Transverse colon (tissue), 4 donors: ENCODE measurements around the gene SLC51A. TPM values are rescaled to one million over a fixed set of nuclear protein-coding genes. Genes with fewer than 3 reads are reported as not detected.

ENCODE experiments used
- DNase-seq: peaks from one replicate; pipeline ENCODE4 v3.0.0-alpha.2; 2019
- H3K27ac ChIP-seq, 4 donors: fragments of 200-600 bp; sonication (generic); 2 replicates each; pipeline ENCODE4 v1.5.1; 2016 to 2018; ENCODE audit warnings: inconsistent platforms in 4 of 4
- H3K27me3 ChIP-seq: fragments of 200-600 bp; sonication (generic); 2 replicates; pipeline ENCODE4 v1.5.1; 2017; ENCODE audit warnings: inconsistent platforms
- H3K36me3 ChIP-seq, 4 donors: fragments of 200-600 bp; sonication (generic); 2 replicates each; pipeline ENCODE4 v1.5.1; 2017 to 2019; ENCODE audit warnings: inconsistent platforms in 4 of 4
- H3K4me1 ChIP-seq, 4 donors: fragments of 200-600 bp; sonication (generic); 2 replicates each; pipeline ENCODE4 v1.5.1; 2017 to 2020; ENCODE audit warnings: inconsistent platforms in 4 of 4
- H3K4me3 ChIP-seq, 4 donors: fragments of 200-600 bp; sonication (generic); 1 replicate in 1 of 4; 2 replicates in 3 of 4; pipeline versions ENCODE4 v1.5.1 to v1.6.1; 2017 to 2019; ENCODE audit warnings: inconsistent platforms in 4 of 4
- H3K9me3 ChIP-seq, 2 donors: fragments of 200-600 bp; sonication (generic); 2 replicates each; pipeline ENCODE4 v1.5.1; 2017 to 2019; ENCODE audit warnings: inconsistent platforms in 2 of 2
- EP300 ChIP-seq: sonication (generic); formaldehyde crosslinking; IDR thresholded peaks from one replicate; pipeline ENCODE4 v1.6.1; 2017; ENCODE audit warnings: antibody characterized with exemption, low read depth
- POLR2A ChIP-seq: fragments of 450-650 bp; IDR thresholded peaks from one replicate; pipeline ENCODE4 v1.6.1; 2016; ENCODE audit warnings: antibody characterized with exemption, mild to moderate bottlenecking, moderate library complexity
- POLR2AphosphoS5 ChIP-seq, 3 donors: sonication (generic); formaldehyde crosslinking; IDR thresholded peaks; one replicate each; pipeline ENCODE4 v1.6.1; 2016; ENCODE audit warnings: antibody characterized with exemption in 3 of 3
- WGBS, 2 donors: methylation state at CpG; one replicate each; pipeline ENCODE4 v1.1.5; 2018; ENCODE audit warnings: low coverage in 1 of 2; 5-methylcytosine and 5-hydroxymethylcytosine counted together
- in situ Hi-C, 4 donors: fragments of 200-750 bp; cut with MboI; loops; one replicate each; pipeline versions ENCODE4 v1.15.0 to v1.15.1; 2017; ENCODE audit warnings: low sequenced_read_pairs in 3 of 4, low pct_ligation_motif_present in 1 of 4, low pct_unique_long_range_greater_than_20kb in 1 of 4
- intact Hi-C: fragments of 100-400 bp; cut with DNase I; formaldehyde crosslinking; loops from one replicate; pipeline ENCODE4 v1.15.1; 2023; ENCODE audit warnings: low total_unique reads
- total RNA-seq, 4 donors: library from RNA; depleted of rRNA; stranded (reverse); fragments of >200 nt; gene quantifications; one replicate each; pipeline ENCODE4 v1.1.0, GENCODE V29; 2016
- TF ChIP-seq, protein P1 (sequence below), 5 experiments: fragments of 200-600 bp in 3 of 5; fragments of 450-650 bp in 2 of 5; sonication (generic) in 3 of 5; IDR thresholded peaks; 1 replicate in 2 of 5; 2 replicates in 3 of 5; pipeline ENCODE4 v1.5.1; 2016 to 2017; ENCODE audit warnings: antibody characterized with exemption in 5 of 5, inconsistent platforms in 3 of 5, mild to moderate bottlenecking in 2 of 5, moderate library complexity in 1 of 5

Gene SLC51A
- total RNA-seq, 4 donors from 2014 or later = 7.2 to 123 (median 40.5) TPM

DNA sequence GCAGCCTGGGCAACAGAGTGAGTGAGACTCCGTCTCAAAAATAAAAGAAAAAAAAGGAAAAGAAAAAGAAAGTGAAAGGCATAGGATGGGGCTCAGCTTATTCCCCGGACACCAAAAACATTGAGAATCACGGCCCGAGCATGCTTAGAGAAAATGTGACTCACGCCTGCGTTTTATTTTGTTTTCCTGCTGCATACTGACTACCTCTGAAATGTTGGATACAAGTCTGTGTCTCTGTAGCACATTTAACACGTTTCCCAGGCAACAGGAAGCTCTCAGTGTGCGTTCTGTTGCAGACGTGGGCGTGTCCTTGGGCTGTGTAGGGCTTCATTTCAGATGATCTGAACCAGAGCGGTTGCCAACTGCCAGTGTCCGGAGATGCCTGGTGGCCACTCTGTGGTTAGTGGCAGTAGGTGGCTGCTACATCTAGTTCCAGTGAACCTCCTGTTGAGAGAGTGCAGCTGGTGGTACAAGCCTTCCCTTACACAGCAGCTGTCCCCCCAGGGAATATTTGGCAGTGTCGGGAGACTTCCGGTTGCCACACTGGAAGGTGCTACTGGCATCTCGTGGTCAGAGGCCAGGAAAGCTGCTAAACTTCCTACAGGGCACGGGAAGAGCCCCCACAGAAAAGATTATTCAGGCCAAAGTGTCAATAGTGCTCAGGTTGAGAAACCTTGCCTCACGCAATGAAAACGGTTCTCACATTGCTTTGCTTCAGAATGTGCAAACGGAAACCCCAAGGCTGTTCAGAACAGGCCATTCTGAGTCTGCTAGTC, 3.0 kb downstream of the SLC51A start:
- H3K27ac ChIP-seq = peak overlapping the region; percentile 13 to 54 (median 39)
- peak; percentile 65 for DNase-seq
- no peaks in the 10 kb centered on the region for H3K27me3 ChIP-seq
- 0 to 12% methylated on average over 6 to 19 of the region's 19 CpGs for WGBS, 2 donors
- no peak for TF ChIP-seq POLR2A
- TF ChIP-seq POLR2AphosphoS5 (IDR thresholded peaks at IDR 0.05) = peak in 1 of 3 donors; percentile 36
- H3K9me3 ChIP-seq = no peaks in the 10 kb centered on the region
- intact Hi-C loops (no loop called here), in situ Hi-C loops (loop anchor here in 1 of 4 donors (25.0 kb wide), 1 partner anchor 482 kb away; no protein-coding TSS in a partner anchor)
- H3K4me1 ChIP-seq = peaks cover 0 to 30% (median 26%) of the 10 kb centered on the region in 4 donors
- H3K4me3 ChIP-seq = peak overlapping the region in 3 of 4 donors; percentile 9 to 39 (median 10)
- H3K36me3 ChIP-seq = no peaks in the 10 kb centered on the region

DNA sequence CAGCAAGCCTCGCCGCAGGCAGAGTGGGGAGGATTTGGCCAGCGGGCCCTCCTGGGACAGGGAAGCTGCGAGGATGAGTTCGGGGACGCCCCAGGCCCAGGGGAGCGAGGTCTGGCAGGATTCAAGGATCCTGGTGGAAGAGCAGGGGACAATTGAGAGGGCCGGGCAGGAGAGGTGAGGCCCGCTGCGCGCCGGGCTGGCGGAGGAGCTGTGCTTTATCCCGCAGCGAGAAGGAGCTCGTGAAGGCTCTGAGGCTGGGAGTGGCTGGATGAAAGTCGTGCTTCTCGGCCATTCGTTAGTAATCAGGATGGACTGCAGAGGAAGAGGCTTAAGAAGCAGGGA, 3.6 kb downstream of the SLC51A start:
- Histone ChIP-seq H3K27me3 (no peaks in the 10 kb centered on the region), H3K4me1 (peaks cover 0 to 30% (median 26%) of the 10 kb centered on the region in 4 donors), H3K4me3 (peak overlapping the region in 1 of 4 donors; percentile 39), H3K36me3 (no peaks in the 10 kb centered on the region), H3K27ac (peak overlapping the region in 3 of 4 donors; percentile 13 to 54 (median 51)), H3K9me3 (no peaks in the 10 kb centered on the region)
- DNase-seq = no peak
- intact Hi-C loops (no loop called here), in situ Hi-C loops (loop anchor here in 1 of 4 donors (25.0 kb wide), 1 partner anchor 483 kb away; no protein-coding TSS in a partner anchor)
- 89 to 90% methylated on average over 13 to 19 of the region's 19 CpGs for WGBS, 2 donors
- TF ChIP-seq POLR2AphosphoS5 (IDR thresholded peaks at IDR 0.05) (no peak), POLR2A (no peak), EP300 (no peak)
- TF ChIP-seq, protein P1, sequence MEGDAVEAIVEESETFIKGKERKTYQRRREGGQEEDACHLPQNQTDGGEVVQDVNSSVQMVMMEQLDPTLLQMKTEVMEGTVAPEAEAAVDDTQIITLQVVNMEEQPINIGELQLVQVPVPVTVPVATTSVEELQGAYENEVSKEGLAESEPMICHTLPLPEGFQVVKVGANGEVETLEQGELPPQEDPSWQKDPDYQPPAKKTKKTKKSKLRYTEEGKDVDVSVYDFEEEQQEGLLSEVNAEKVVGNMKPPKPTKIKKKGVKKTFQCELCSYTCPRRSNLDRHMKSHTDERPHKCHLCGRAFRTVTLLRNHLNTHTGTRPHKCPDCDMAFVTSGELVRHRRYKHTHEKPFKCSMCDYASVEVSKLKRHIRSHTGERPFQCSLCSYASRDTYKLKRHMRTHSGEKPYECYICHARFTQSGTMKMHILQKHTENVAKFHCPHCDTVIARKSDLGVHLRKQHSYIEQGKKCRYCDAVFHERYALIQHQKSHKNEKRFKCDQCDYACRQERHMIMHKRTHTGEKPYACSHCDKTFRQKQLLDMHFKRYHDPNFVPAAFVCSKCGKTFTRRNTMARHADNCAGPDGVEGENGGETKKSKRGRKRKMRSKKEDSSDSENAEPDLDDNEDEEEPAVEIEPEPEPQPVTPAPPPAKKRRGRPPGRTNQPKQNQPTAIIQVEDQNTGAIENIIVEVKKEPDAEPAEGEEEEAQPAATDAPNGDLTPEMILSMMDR (IDR thresholded peaks at IDR 0.05) = no peak

DNA sequence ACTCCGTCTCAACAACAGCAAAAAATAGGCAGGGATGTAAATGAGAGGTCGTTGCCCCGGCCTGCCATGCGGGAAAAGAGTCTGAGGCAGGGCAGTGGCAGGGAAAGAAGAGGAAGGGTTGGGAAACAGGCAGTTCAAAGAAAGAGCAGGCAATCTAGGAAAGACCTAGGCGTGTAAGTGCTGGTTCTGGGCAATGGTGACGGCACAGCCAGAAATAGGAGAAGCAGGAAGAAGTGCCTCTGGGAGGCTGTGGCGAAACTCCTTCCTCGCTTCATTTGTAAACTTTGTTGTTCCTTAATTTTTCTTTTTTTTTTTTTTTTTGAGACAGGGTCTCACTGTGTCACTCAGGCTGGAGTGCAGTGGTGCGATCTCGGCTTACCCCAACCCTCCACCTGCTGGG, 4.3 kb downstream of the SLC51A start:
- Histone ChIP-seq H3K36me3 (no peaks in the 10 kb centered on the region), H3K27me3 (no peaks in the 10 kb centered on the region), H3K9me3 (no peaks in the 10 kb centered on the region), H3K4me3 (no peak overlapping the region), H3K27ac (peak overlapping the region in 1 of 4 donors; percentile 51), H3K4me1 (peaks cover 0 to 30% (median 26%) of the 10 kb centered on the region in 4 donors)
- WGBS, 2 donors = 88% methylated on average over 9 to 10 of the region's 10 CpGs
- TF ChIP-seq POLR2A (no peak), EP300 (no peak), POLR2AphosphoS5 (IDR thresholded peaks at IDR 0.05) (no peak)
- TF ChIP-seq, protein P1 (IDR thresholded peaks at IDR 0.05) = no peak
- DNase-seq = no peak
- intact Hi-C loops = no loop called here
- in situ Hi-C loops = loop anchor here in 1 of 4 donors (25.0 kb wide), 1 partner anchor 483 kb away; no protein-coding TSS in a partner anchor

DNA sequence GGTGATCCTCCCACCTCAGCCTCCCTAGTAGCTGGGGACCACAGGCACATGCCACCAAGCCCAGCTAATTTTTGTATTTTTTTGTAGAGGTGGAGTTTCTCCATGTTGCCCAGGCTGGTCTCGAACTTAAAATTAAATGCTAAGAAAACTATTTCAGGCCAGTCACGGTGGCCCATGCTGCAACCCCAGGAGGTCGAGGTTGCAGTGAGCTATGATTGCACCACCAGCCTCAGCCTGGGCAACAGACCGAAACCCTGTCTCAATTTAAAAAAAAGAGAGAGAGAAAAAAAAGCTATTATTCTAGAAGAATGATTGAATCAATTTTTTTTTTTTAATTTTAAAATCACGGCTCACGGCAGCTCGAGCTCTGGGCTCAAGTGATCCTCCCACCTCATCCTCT, 4.7 kb downstream of the SLC51A start:
- H3K36me3 ChIP-seq = no peaks in the 10 kb centered on the region
- no peak for TF ChIP-seq POLR2AphosphoS5 (IDR thresholded peaks at IDR 0.05)
- TF ChIP-seq POLR2A = no peak
- WGBS, 2 donors = 87 to 98% methylated on average over 6 to 7 of the region's 7 CpGs
- peaks cover 0 to 29% (median 24%) of the 10 kb centered on the region in 4 donors for H3K4me1 ChIP-seq
- no peaks in the 10 kb centered on the region for H3K9me3 ChIP-seq
- intact Hi-C loops = no loop called here
- H3K27ac ChIP-seq = no peak overlapping the region
- H3K27me3 ChIP-seq = no peaks in the 10 kb centered on the region
- in situ Hi-C loops = loop anchor here in 1 of 4 donors (25.0 kb wide), 1 partner anchor 484 kb away; no protein-coding TSS in a partner anchor
- DNase-seq = no peak
- H3K4me3 ChIP-seq = no peak overlapping the region

DNA sequence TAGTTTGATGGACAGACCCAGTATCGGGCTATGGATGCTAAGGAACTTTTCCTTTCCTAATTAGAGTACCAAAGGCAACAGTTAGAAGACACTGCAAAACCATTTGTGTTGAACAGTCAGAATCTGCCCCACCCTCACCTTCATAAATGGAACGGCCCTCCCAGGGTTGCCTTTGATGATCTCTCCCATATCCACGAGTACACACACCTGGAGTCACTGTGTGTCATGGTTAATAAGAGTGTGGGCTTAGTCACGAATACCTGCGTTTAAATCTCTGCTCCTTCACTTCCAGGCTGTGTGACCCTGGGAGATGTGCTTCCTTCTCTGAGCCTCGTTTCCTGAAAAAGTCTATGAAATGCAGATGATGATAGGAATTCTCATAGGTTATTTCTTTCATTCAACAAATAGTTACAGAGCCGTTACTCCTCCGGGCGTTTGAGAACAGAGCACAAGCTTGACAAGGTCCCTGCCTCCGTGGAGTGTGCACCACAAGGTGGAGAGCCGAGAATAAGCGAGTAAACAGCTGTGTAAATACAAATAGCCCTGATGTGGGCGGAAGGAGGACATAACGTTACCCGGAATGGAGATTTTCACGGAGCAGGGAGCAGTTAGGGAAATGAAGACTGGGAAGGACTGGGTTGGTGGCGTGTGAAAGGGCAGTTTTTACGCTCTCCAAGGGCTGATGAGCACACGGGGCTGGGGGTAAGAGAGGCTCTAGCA, 6.7 kb downstream of the SLC51A start:
- no peaks in the 10 kb centered on the region for H3K9me3 ChIP-seq
- no peaks in the 10 kb centered on the region for H3K27me3 ChIP-seq
- DNase-seq = no peak
- no peak overlapping the region for H3K27ac ChIP-seq
- no peaks in the 10 kb centered on the region for H3K36me3 ChIP-seq
- 46 to 62% methylated on average over 15 to 19 of the region's 19 CpGs for WGBS, 2 donors
- no peak overlapping the region for H3K4me3 ChIP-seq
- in situ Hi-C loops (loop anchor here in 1 of 4 donors (25.0 kb wide), 1 partner anchor 486 kb away; no protein-coding TSS in a partner anchor), intact Hi-C loops (no loop called here)
- TF ChIP-seq EP300 (no peak), POLR2AphosphoS5 (IDR thresholded peaks at IDR 0.05) (no peak), POLR2A (no peak)
- TF ChIP-seq, protein P1 (IDR thresholded peaks at IDR 0.05) = no peak
- H3K4me1 ChIP-seq = peaks cover 0 to 19% (median 14%) of the 10 kb centered on the region in 4 donors
